MM.1S (cell line): ENCODE measurements around the gene GMIP.
"Not testable (repeated sequence)": the region's sequence is repeated elsewhere in the genome, so short reads cannot be mapped to it uniquely, and the experiment has no call there.

ENCODE experiments used
- DNase-seq: peaks from one replicate; pipeline ENCODE4 v3.0.0-alpha.2; 2015
- H2AFZ ChIP-seq: fragments of 300-600 bp; sonication (generic); 2 replicates; pipeline ENCODE4 v1.6.0; 2016; ENCODE audit warnings: antibody characterized with exemption, low read length
- H3F3A ChIP-seq: fragments of 300-600 bp; sonication (generic); 2 replicates; pipeline ENCODE4 v1.6.1; 2016; ENCODE audit warnings: mild to moderate bottlenecking, antibody characterized with exemption, low read length, moderate library complexity, mixed read lengths; ENCODE audit not compliant: insufficient read depth
- H3K27ac ChIP-seq: fragments of 300-600 bp; sonication (generic); 2 replicates; pipeline ENCODE4 v1.5.1; 2016; ENCODE audit warnings: mild to moderate bottlenecking, low read length
- H3K27me3 ChIP-seq: fragments of 300-600 bp; sonication (generic); replicated peaks from 2 replicates; pipeline ENCODE4 v1.6.0; 2016; ENCODE audit warnings: low read length; ENCODE audit not compliant: insufficient read depth
- H3K36me3 ChIP-seq: fragments of 300-600 bp; sonication (generic); replicated peaks from 2 replicates; pipeline ENCODE4 v1.6.1; 2016; ENCODE audit warnings: mild to moderate bottlenecking, low read length, mixed read lengths; ENCODE audit not compliant: insufficient read depth
- H3K4me1 ChIP-seq: fragments of 300-600 bp; sonication (generic); 2 replicates; pipeline ENCODE4 v1.6.1; 2016; ENCODE audit warnings: low read length, mixed read lengths
- H3K4me2 ChIP-seq: fragments of 300-600 bp; sonication (generic); 2 replicates; pipeline ENCODE4 v1.6.0; 2016; ENCODE audit warnings: low read depth, low read length
- H3K4me3 ChIP-seq: fragments of 300-600 bp; sonication (generic); 2 replicates; pipeline ENCODE4 v1.5.1; 2016; ENCODE audit warnings: low read length, mixed read lengths
- H3K79me2 ChIP-seq: fragments of 300-600 bp; sonication (generic); 2 replicates; pipeline ENCODE4 v1.6.1; 2016; ENCODE audit warnings: mixed run types, low read length, mixed read lengths
- H3K9ac ChIP-seq: fragments of 300-600 bp; sonication (generic); 2 replicates; pipeline ENCODE4 v1.6.1; 2016; ENCODE audit warnings: low read length, mixed read lengths
- H3K9me2 ChIP-seq: fragments of 300-600 bp; sonication (generic); replicated peaks from 2 replicates; pipeline ENCODE4 v1.6.1; 2016; ENCODE audit warnings: mild to moderate bottlenecking, low read length, mixed read lengths; ENCODE audit not compliant: insufficient read depth
- H3K9me3 ChIP-seq: fragments of 300-600 bp; sonication (generic); replicated peaks from 2 replicates; pipeline ENCODE4 v1.6.1; 2016; ENCODE audit warnings: mild to moderate bottlenecking, low read length, mixed read lengths; ENCODE audit not compliant: insufficient read depth
- H4K20me1 ChIP-seq: fragments of 300-600 bp; sonication (generic); 2 replicates; pipeline ENCODE4 v1.6.1; 2016; ENCODE audit warnings: mild to moderate bottlenecking, low read length, moderate library complexity, mixed read lengths; ENCODE audit not compliant: insufficient read depth
- CTCF ChIP-seq: fragments of 300-600 bp; sonication (generic); IDR thresholded peaks from 2 replicates; pipeline ENCODE4 v1.5.1; 2016; ENCODE audit warnings: antibody characterized with exemption, low read length, mixed read lengths
- EZH2 ChIP-seq: fragments of 300-600 bp; sonication (generic); optimal IDR thresholded peaks from 2 replicates; pipeline ENCODE3; 2017; ENCODE audit warnings: low read depth, mild to moderate bottlenecking, antibody characterized with exemption, low read length, mixed read lengths
- EZH2phosphoT487 ChIP-seq: fragments of 300-600 bp; sonication (generic); IDR thresholded peaks from 2 replicates; pipeline ENCODE4 v1.6.1; 2018; ENCODE audit warnings: antibody characterized with exemption, low read length

The GMIP gene

GRCh38 chr19:19643158-19644053 lies at the start of gene GMIP:
GMIP (minus strand) TSS chr19:19643657; CDS start chr19:19643529, 128 bp downstream.
- Histone ChIP-seq H3K4me2 (peak within 1 kb of the TSS; percentile 98), H3K9me3 (no peaks in the 10 kb centered on the region), H4K20me1 (no peaks in the 10 kb centered on the region), H3K27ac (peak within 1 kb of the TSS; percentile 61; the same call in 1 of the 2 replicates), H3K4me1 (0 out of 2 replicates have a peak, but pooled peaks cover 3% of the 10 kb centered on the region), H3F3A (peaks cover 10% of the 10 kb centered on the region), H3K9me2 (no peaks in the 10 kb centered on the region), H3K36me3 (no peaks in the 10 kb centered on the region), H3K4me3 (peak within 1 kb of the TSS; percentile 95), H3K27me3 (no peaks in the 10 kb centered on the region), H3K9ac (peak within 1 kb of the TSS; percentile 67), H2AFZ (peak within 1 kb of the TSS; percentile 95), H3K79me2 (no peaks in the 10 kb centered on the region; the same call in 1 of the 2 replicates)
- TF ChIP-seq EZH2 = no peak
- peak; percentile 86 for TF ChIP-seq CTCF
- no peak for TF ChIP-seq EZH2phosphoT487
- peak; percentile 85 for DNase-seq

- Histone ChIP-seq H4K20me1 (no peaks in the 10 kb centered on the region), H3K27ac (no peak overlapping the region), H3F3A (no peaks in the 10 kb centered on the region), H3K9ac (no peak overlapping the region), H3K9me2 (no peaks in the 10 kb centered on the region), H3K4me2 (no peak overlapping the region), H3K79me2 (no peaks in the 10 kb centered on the region), H3K4me1 (no peaks in the 10 kb centered on the region), H3K27me3 (no peaks in the 10 kb centered on the region), H3K9me3 (no peaks in the 10 kb centered on the region), H3K36me3 (no peaks in the 10 kb centered on the region), H2AFZ (no peak overlapping the region), H3K4me3 (no peak overlapping the region)
- no peak for TF ChIP-seq EZH2phosphoT487
- TF ChIP-seq EZH2 = no peak
- no peak for TF ChIP-seq CTCF
- no peak for DNase-seq
These were observed 48.2 kb upstream of the GMIP start for GRCh38 chr19:19691683-19692082.

- H3F3A ChIP-seq, H3K9me3 ChIP-seq, H3K27me3 ChIP-seq: not testable (repeated sequence)
These were observed 45.6 kb upstream of the GMIP start for GRCh38 chr19:19689023-19689422.

GRCh38 chr19:19687090-19687489 lies 43.6 kb upstream of the GMIP start:
- no peaks in the 10 kb centered on the region for H3K27me3 ChIP-seq
- DNase-seq = no peak
- H4K20me1 ChIP-seq = no peaks in the 10 kb centered on the region
- no peak overlapping the region for H2AFZ ChIP-seq
- H3K9me3 ChIP-seq = no peaks in the 10 kb centered on the region
- no peaks in the 10 kb centered on the region for H3K9me2 ChIP-seq
- no peak for TF ChIP-seq EZH2phosphoT487
- no peak for TF ChIP-seq EZH2
- no peak for TF ChIP-seq CTCF
- H3K27ac ChIP-seq = no peak overlapping the region
- H3K79me2 ChIP-seq = no peaks in the 10 kb centered on the region
- no peak overlapping the region for H3K9ac ChIP-seq
- no peak overlapping the region for H3K4me3 ChIP-seq
- no peak overlapping the region for H3K4me2 ChIP-seq
- no peaks in the 10 kb centered on the region for H3F3A ChIP-seq
- no peaks in the 10 kb centered on the region for H3K4me1 ChIP-seq
- no peaks in the 10 kb centered on the region for H3K36me3 ChIP-seq

More at GRCh38 chr19:19689023-19689422, 45.6 kb upstream of the GMIP start:
- H3K4me2 ChIP-seq, H3K27ac ChIP-seq, H3K9ac ChIP-seq, H2AFZ ChIP-seq, H4K20me1 ChIP-seq, H3K79me2 ChIP-seq, DNase-seq, H3K4me1 ChIP-seq, H3K9me2 ChIP-seq, H3K4me3 ChIP-seq, H3K36me3 ChIP-seq: not testable (repeated sequence)
